BJ (cell line): ENCODE results near the gene EPS15. TPM values are rescaled to one million over a fixed set of nuclear protein-coding genes. Genes with fewer than 3 reads are reported as not detected.
"Not testable (repeated sequence)": the region's sequence is repeated elsewhere in the genome, so short reads cannot be mapped to it uniquely, and the experiment has no call there.

Experiments
- CTCF ChIA-PET: fragments of 350-600 bp; formaldehyde crosslinking; extraction: SDS; loops from one replicate; lab custom pipeline; 2021; ENCODE audit warnings: antibody characterized with exemption, inconsistent platforms; lab: Yijun Ruan, JAX
- POLR2A ChIA-PET: fragments of 300-600 bp; sonication (Branson Sonifier 250); formaldehyde crosslinking; extraction: SDS; loops from one replicate; lab custom pipeline; 2021; ENCODE audit warnings: antibody characterized with exemption; lab: Charles Lee
- DNase-seq: peaks from one replicate; pipeline ENCODE4 v3.0.0-alpha.2; 2011; ENCODE audit warnings: low read depth
- H3K27me3 ChIP-seq: 2 replicates; pipeline ENCODE4 v1.6.0; 2011; ENCODE audit warnings: low read length; ENCODE audit not compliant: control insufficient read depth, insufficient read depth
- H3K36me3 ChIP-seq: 2 replicates; pipeline ENCODE4 v1.5.1; 2011; ENCODE audit warnings: low read length; ENCODE audit not compliant: control insufficient read depth, insufficient read depth
- H3K4me3 ChIP-seq: 2 replicates; pipeline ENCODE4 v1.5.1; 2011; ENCODE audit warnings: low read depth, mild to moderate bottlenecking, control low read depth, low read length
- CTCF ChIP-seq: IDR thresholded peaks from 2 replicates; pipeline ENCODE4 v1.5.1; 2011; ENCODE audit warnings: low read depth, mild to moderate bottlenecking, control low read depth, inconsistent platforms, low read length, moderate library complexity; ENCODE audit not compliant: insufficient read depth
- polyA plus RNA-seq: library from polyadenylated mRNA; depleted of rRNA; stranded (reverse); fragments of >200 nt; gene quantifications from 2 replicates; pipeline ENCODE4 v1.2.3, GENCODE V29; 2011

The EPS15 gene
- polyA plus RNA-seq, 1 experiment, result 18.7 TPM

- DNase-seq, result no peak
- ChIA-PET POLR2A (no interaction called here), CTCF (interaction anchor here (0.9 kb wide), 1 partner anchor 31 kb away, joined by 4 read pairs; no protein-coding TSS in a partner anchor)
- H3K36me3 ChIP-seq, result peaks cover 1% of the 10 kb centered on the region
- no peak overlapping the region for H3K4me3 ChIP-seq
- H3K27me3 ChIP-seq, result no peaks in the 10 kb centered on the region
- no peak for TF ChIP-seq CTCF
These were observed 45.5 kb downstream of the EPS15 start for GRCh38 chr1:51473331-51474115.

- no peaks in the 10 kb centered on the region for H3K27me3 ChIP-seq
- H3K36me3 ChIP-seq, result peaks cover 1% of the 10 kb centered on the region
- CTCF ChIA-PET, result no interaction called here
- DNase-seq, result no peak
- POLR2A ChIA-PET, result no interaction called here
- no peak for TF ChIP-seq CTCF
- H3K4me3 ChIP-seq, result no peak overlapping the region
These were observed 46.7 kb downstream of the EPS15 start for GRCh38 chr1:51472359-51472758.

- no peaks in the 10 kb centered on the region for H3K27me3 ChIP-seq
- no peak for DNase-seq
- TF ChIP-seq CTCF, result no peak
- POLR2A ChIA-PET, result no interaction called here
- CTCF ChIA-PET, result interaction anchor here (0.7 kb wide), 1 partner anchor 830 kb away, joined by 3 read pairs; no protein-coding TSS in a partner anchor
- peaks cover 1% of the 10 kb centered on the region for H3K36me3 ChIP-seq
- H3K4me3 ChIP-seq, result no peak overlapping the region
These were observed 49.5 kb downstream of the EPS15 start for GRCh38 chr1:51469518-51469917.

GRCh38 chr1:51464828-51465227 is 54.2 kb downstream of the EPS15 start:
- H3K4me3 ChIP-seq, result no peak overlapping the region
- H3K27me3 ChIP-seq, result no peaks in the 10 kb centered on the region
- ChIA-PET CTCF (no interaction called here), POLR2A (no interaction called here)
- TF ChIP-seq CTCF, result no peak
- peaks cover 2% of the 10 kb centered on the region for H3K36me3 ChIP-seq
- no peak for DNase-seq

- CTCF ChIA-PET, result interaction anchor here (0.8 kb wide), 1 partner anchor 10 kb away, joined by 3 read pairs; no protein-coding TSS in a partner anchor
- no peak for DNase-seq
- POLR2A ChIA-PET, result interaction anchor here (0.6 kb wide), 1 partner anchor 12 kb away, joined by 3 read pairs; no protein-coding TSS in a partner anchor
- peaks cover 1% of the 10 kb centered on the region; the same call in 1 of the 2 replicates for H3K36me3 ChIP-seq
- no peak overlapping the region for H3K4me3 ChIP-seq
- H3K27me3 ChIP-seq, result no peaks in the 10 kb centered on the region
- TF ChIP-seq CTCF, result no peak
These were observed 55.5 kb downstream of the EPS15 start for GRCh38 chr1:51463561-51463960.

GRCh38 chr1:51462289-51462688 is 56.8 kb downstream of the EPS15 start:
- DNase-seq, H3K4me3 ChIP-seq, H3K36me3 ChIP-seq, POLR2A ChIA-PET, CTCF ChIA-PET, H3K27me3 ChIP-seq: not testable (repeated sequence)
